Spleen (tissue), 7 donors: ENCODE measurements around the gene GLP1R.

ENCODE experiments used
- POLR2A ChIP-seq, 3 donors: fragments of 450-650 bp; IDR thresholded peaks; one replicate each; pipeline ENCODE4 v1.5.1; 2017; ENCODE audit warnings: antibody characterized with exemption in 3 of 3, mild to moderate bottlenecking in 1 of 3
- TF ChIP-seq, protein P1 (sequence below), 11 experiments: fragments of 200-600 bp in 7 of 11; fragments of 450-650 bp in 4 of 11; sonication (generic) in 4 of 11; IDR thresholded peaks in 8 of 11; conservative IDR thresholded peaks in 3 of 11; 1 replicate in 7 of 11; 2 replicates in 4 of 11; pipeline versions ENCODE4 v1.4.0 to v1.8.0; 2016 to 2021; ENCODE audit warnings: antibody characterized with exemption in 11 of 11, inconsistent platforms in 4 of 11, mild to moderate bottlenecking in 1 of 11
- donor health status: DM: no; HTN: no; CAD: no; lungs with moderate emphysema.
- donor health status: DM: no; HTN: no; CAD: no.
- donor health status: DM: no; HTN: no; CAD: no.

DNA sequence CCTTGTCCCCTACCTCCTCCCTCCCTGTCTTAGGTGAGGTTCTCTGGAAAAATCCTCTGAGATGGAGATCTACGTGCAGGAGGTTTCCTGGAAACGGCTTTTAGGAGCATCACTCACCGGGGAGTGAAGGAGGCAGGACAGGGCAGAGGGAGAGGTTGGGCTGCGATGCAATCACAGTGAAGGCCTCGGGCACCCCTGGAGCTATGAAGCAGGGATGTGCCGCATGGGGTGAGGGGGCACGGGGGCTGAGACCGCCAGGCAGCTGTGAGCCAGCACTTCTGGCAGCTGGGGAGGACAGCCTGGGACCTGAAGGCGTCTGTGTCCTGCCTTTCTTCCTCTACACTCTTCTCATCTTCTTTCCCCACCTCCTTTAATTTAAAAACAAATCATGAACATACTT lies 12.9 kb upstream of the GLP1R start:
- TF ChIP-seq, protein P1, sequence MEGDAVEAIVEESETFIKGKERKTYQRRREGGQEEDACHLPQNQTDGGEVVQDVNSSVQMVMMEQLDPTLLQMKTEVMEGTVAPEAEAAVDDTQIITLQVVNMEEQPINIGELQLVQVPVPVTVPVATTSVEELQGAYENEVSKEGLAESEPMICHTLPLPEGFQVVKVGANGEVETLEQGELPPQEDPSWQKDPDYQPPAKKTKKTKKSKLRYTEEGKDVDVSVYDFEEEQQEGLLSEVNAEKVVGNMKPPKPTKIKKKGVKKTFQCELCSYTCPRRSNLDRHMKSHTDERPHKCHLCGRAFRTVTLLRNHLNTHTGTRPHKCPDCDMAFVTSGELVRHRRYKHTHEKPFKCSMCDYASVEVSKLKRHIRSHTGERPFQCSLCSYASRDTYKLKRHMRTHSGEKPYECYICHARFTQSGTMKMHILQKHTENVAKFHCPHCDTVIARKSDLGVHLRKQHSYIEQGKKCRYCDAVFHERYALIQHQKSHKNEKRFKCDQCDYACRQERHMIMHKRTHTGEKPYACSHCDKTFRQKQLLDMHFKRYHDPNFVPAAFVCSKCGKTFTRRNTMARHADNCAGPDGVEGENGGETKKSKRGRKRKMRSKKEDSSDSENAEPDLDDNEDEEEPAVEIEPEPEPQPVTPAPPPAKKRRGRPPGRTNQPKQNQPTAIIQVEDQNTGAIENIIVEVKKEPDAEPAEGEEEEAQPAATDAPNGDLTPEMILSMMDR (IDR thresholded peaks at IDR 0.05 in 8 of 11, conservative IDR thresholded peaks at IDR 0.05 in 3 of 11), result no peak
- TF ChIP-seq POLR2A (IDR thresholded peaks at IDR 0.05), result no peak
